Measurements from ENCODE around the gene SLC24A3.

- no peak for TF ChIP-seq EZH2phosphoT487 (IDR thresholded peaks at IDR 0.05; ENCODE audit: insufficient read depth, low read depth)
- no peak for TF ChIP-seq EZH2 (IDR thresholded peaks at IDR 0.05; ENCODE audit: insufficient read depth, poor library complexity, severe bottlenecking)
Observed at GRCh38 chr20:19662637-19662995, 450.2 kb downstream of the SLC24A3 start.
